ENCODE measurements around the gene HMOX2. TPM values are rescaled to one million over a fixed set of nuclear protein-coding genes. Genes with fewer than 3 reads are reported as not detected.

Gene HMOX2
- total RNA-seq, 4 donors from 2014 or later, result 21.7 to 30.0 (median 28.4) TPM

- no peak within 1 kb of the TSS for H3K4me3 ChIP-seq
- no peaks in the 10 kb centered on the region for H3K36me3 ChIP-seq
- no peaks in the 10 kb centered on the region for H3K4me1 ChIP-seq
- in situ Hi-C loops (cut with MboI; ENCODE audit: low sequenced_read_pairs in 4 of 4) (no loop called here), intact Hi-C loops (cut with DNase I; ENCODE audit: low total_unique reads) (no loop called here)
- no peak within 1 kb of the TSS for H3K27ac ChIP-seq
- TF ChIP-seq POLR2A (IDR thresholded peaks at IDR 0.05) (no peak), CTCF (IDR thresholded peaks at IDR 0.05 in 4 of 5, conservative IDR thresholded peaks at IDR 0.05 in 1 of 5) (no peak)
- DNase-seq, result no peak
- no peak for ATAC-seq
- no peaks in the 10 kb centered on the region for H3K9me3 ChIP-seq
- no peaks in the 10 kb centered on the region for H3K27me3 ChIP-seq
Observed at GRCh38 chr16:4556112-4556511, 79.9 kb downstream of the HMOX2 start, which contains the start of gene C16orf96. TSS of gene C16orf96 (plus strand) at chr16:4556340. CDS start at chr16:4556490, 150 bp downstream.

GRCh38 chr16:4556580-4556979, 80.4 kb downstream of the HMOX2 start:
- Histone ChIP-seq H3K4me3 (no peak overlapping the region), H3K9me3 (no peaks in the 10 kb centered on the region), H3K27ac (no peak overlapping the region), H3K4me1 (no peaks in the 10 kb centered on the region), H3K36me3 (no peaks in the 10 kb centered on the region), H3K27me3 (no peaks in the 10 kb centered on the region)
- ATAC-seq (no peak), DNase-seq (no peak)
- in situ Hi-C loops (cut with MboI; ENCODE audit: low sequenced_read_pairs in 4 of 4) (no loop called here), intact Hi-C loops (cut with DNase I; ENCODE audit: low total_unique reads) (no loop called here)
- no peak for TF ChIP-seq CTCF (IDR thresholded peaks at IDR 0.05 in 4 of 5, conservative IDR thresholded peaks at IDR 0.05 in 1 of 5)
- no peak for TF ChIP-seq POLR2A (IDR thresholded peaks at IDR 0.05)

GRCh38 chr16:4557973-4558372, 81.8 kb downstream of the HMOX2 start:
- H3K27me3 ChIP-seq, result no peaks in the 10 kb centered on the region
- TF ChIP-seq CTCF (IDR thresholded peaks at IDR 0.05 in 4 of 5, conservative IDR thresholded peaks at IDR 0.05 in 1 of 5) (no peak), POLR2A (IDR thresholded peaks at IDR 0.05) (no peak)
- H3K4me3 ChIP-seq, result no peak overlapping the region
- no peak for DNase-seq
- H3K9me3 ChIP-seq, result no peaks in the 10 kb centered on the region
- in situ Hi-C loops (cut with MboI; ENCODE audit: low sequenced_read_pairs in 4 of 4), result no loop called here
- no peak overlapping the region for H3K27ac ChIP-seq
- H3K36me3 ChIP-seq, result no peaks in the 10 kb centered on the region
- no peaks in the 10 kb centered on the region for H3K4me1 ChIP-seq
- intact Hi-C loops (cut with DNase I; ENCODE audit: low total_unique reads), result no loop called here
- ATAC-seq, result no peak

Other genes with a start within 250 kb of the HMOX2 start
- 100 to 1,000 TPM; 184 to 519 (median 364) TPM for gene SRL, start 234.3 kb upstream of the HMOX2 start, total RNA-seq
- gene TFAP4, start 203.4 kb upstream of the HMOX2 start, total RNA-seq, result 1 to 10 TPM; 3.2 to 5.0 (median 4.1) TPM
- gene GLIS2, start 160.3 kb upstream of the HMOX2 start, total RNA-seq, result under 1 TPM in 3 of 4 donors, not detected in 1; 0.81 to 0.95 (median 0.95) TPM
- 100 to 1,000 TPM; 112 to 174 (median 132) TPM for gene PAM16, start 125.1 kb upstream of the HMOX2 start, total RNA-seq
- gene VASN, start 104.5 kb upstream of the HMOX2 start, total RNA-seq, result 10 to 100 TPM in 1 of 4 donors, 1 to 10 TPM in 3; 2.4 to 12.8 (median 3.7) TPM
- 10 to 100 TPM in 1 of 4 donors, 1 to 10 TPM in 3; 5.7 to 15.3 (median 7.2) TPM for gene CORO7, start 59.8 kb upstream of the HMOX2 start, total RNA-seq
- 100 to 1,000 TPM in 2 of 4 donors, 10 to 100 TPM in 2; 94.8 to 114 (median 103) TPM for gene DNAJA3, start 50.5 kb upstream of the HMOX2 start, total RNA-seq
- gene NMRAL1, start 1.8 kb upstream of the HMOX2 start, total RNA-seq, result 10 to 100 TPM in 1 of 4 donors, 1 to 10 TPM in 3; 2.7 to 11.0 (median 9.1) TPM
- 10 to 100 TPM; 23.8 to 34.2 (median 25.4) TPM for gene CDIP1, start 62.4 kb downstream of the HMOX2 start, total RNA-seq
- gene C16orf96, start 79.9 kb downstream of the HMOX2 start, total RNA-seq, result under 1 TPM in 2 of 4 donors, not detected in 2; 0.15 to 0.59 TPM
- gene UBALD1, start 138.5 kb downstream of the HMOX2 start, total RNA-seq, result 10 to 100 TPM; 13.5 to 19.0 (median 15.4) TPM
- gene MGRN1, start 148.4 kb downstream of the HMOX2 start, total RNA-seq, result 10 to 100 TPM; 33.8 to 62.9 (median 55.0) TPM
- gene NUDT16L1, start 217.2 kb downstream of the HMOX2 start, total RNA-seq, result 10 to 100 TPM in 1 of 4 donors, 1 to 10 TPM in 3; 7.4 to 10.2 (median 8.8) TPM